ENCODE data around the gene RDH8. TPM values are rescaled to one million over a fixed set of nuclear protein-coding genes. Genes with fewer than 3 reads are reported as not detected.

RDH8 gene
- total and polyA plus RNA-seq, 2 donors (not counting 3 experiments of a cell fraction or from before 2014, with no cell fraction given), result not detected

GRCh38 chr19:9991425-9992191 lies 21.7 kb upstream of the RDH8 start:
- H3K4me2 ChIP-seq (ENCODE audit: insufficient read depth, low read length), result no peak overlapping the region
- ChIA-PET CTCF (interaction anchor here (9.7 kb wide), 1 partner anchor 8 kb away, joined by 69 read pairs; no protein-coding TSS in a partner anchor), POLR2A (no interaction called here)
- TF ChIP-seq CTCF (IDR thresholded peaks at IDR 0.05; ENCODE audit: extremely low read depth in 1 of 2, insufficient read depth in 1 of 2, low read depth in 1 of 2, low read length in 2 of 2) (no peak), FOS (IDR thresholded peaks at IDR 0.05; ENCODE audit: borderline replicate concordance, insufficient read depth, low read length) (no peak), JUN (IDR thresholded peaks at IDR 0.05; ENCODE audit: borderline replicate concordance, insufficient read depth, insufficient read length, low read depth) (no peak), MYC (IDR thresholded peaks at IDR 0.05; ENCODE audit: low read depth, low read length) (no peak), POLR2A (IDR thresholded peaks at IDR 0.05; ENCODE audit: low read depth, low read length) (no peak), MAX (IDR thresholded peaks at IDR 0.05; ENCODE audit: insufficient read depth, insufficient read length) (no peak), GATA2 (IDR thresholded peaks at IDR 0.05; ENCODE audit: insufficient read depth, insufficient read length, low read depth, low read length) (no peak), POLR2AphosphoS5 (IDR thresholded peaks at IDR 0.05; ENCODE audit: insufficient read depth, low read depth, low read length) (no peak), EZH2 (IDR thresholded peaks at IDR 0.05; ENCODE audit: borderline replicate concordance, low read depth, low read length, severe bottlenecking) (no peak)
- no peaks in the 10 kb centered on the region for H3K4me1 ChIP-seq (ENCODE audit: control insufficient read depth, extremely low read depth, insufficient read depth, low read length)
- H3K27me3 ChIP-seq (ENCODE audit: control insufficient read depth in 2 of 2, insufficient read depth in 2 of 2, low read length in 2 of 2), result no peaks in the 10 kb centered on the region
- DNase-seq (ENCODE audit: low read depth, low spot score) (no peak), FAIRE-seq (no peak)
- no peaks in the 10 kb centered on the region for H3K9me1 ChIP-seq (replicated peaks; ENCODE audit: control insufficient read depth, extremely low read depth, insufficient read depth, low read length)
- H4K20me1 ChIP-seq (replicated peaks; ENCODE audit: control insufficient read depth, extremely low read depth, insufficient read depth, low read length), result peaks cover 2% of the 10 kb centered on the region
- no peaks in the 10 kb centered on the region for H3K79me2 ChIP-seq (ENCODE audit: control insufficient read depth, insufficient read depth, low read length)
- no TSS peak for BruUV-seq (replicated peaks)
- no peak overlapping the region for H3K9ac ChIP-seq (replicated peaks; ENCODE audit: extremely low read depth, insufficient read depth, low read length)
- no peaks in the 10 kb centered on the region for H3K36me3 ChIP-seq (ENCODE audit: control insufficient read depth in 2 of 2, extremely low read depth in 1 of 2, insufficient read depth in 2 of 2, low read length in 2 of 2)
- dilution Hi-C loops (cut with MboI; ENCODE audit: extremely low pct_ligation_motif_present, low sequenced_read_pairs) (no loop called here), intact Hi-C loops (cut with micrococcal nuclease) (no loop called here)
- H3K27ac ChIP-seq (ENCODE audit: insufficient read depth, low read depth, low read length), result no peak overlapping the region
- H2AFZ ChIP-seq (ENCODE audit: low read depth, low read length), result no peak overlapping the region
- no peaks in the 10 kb centered on the region for H3K9me3 ChIP-seq (replicated peaks; ENCODE audit: control insufficient read depth, insufficient read depth, low read length)
- H3K4me3 ChIP-seq (replicated peaks in 1 of 3; ENCODE audit: insufficient read depth in 1 of 3, low read depth in 1 of 3, low read length in 3 of 3), result no peak overlapping the region

All from endothelial cell of umbilical vein (primary cell).